Muscle of back (tissue), 11 donors: ENCODE results near the gene WWOX. TPM values are rescaled to one million over a fixed set of nuclear protein-coding genes. Genes with fewer than 3 reads are reported as not detected.

Source experiments
- DNase-seq, 3 donors: peaks; one replicate each; pipeline versions ENCODE4 v3.0.0 to v3.0.0-alpha.2; 2013
- polyA plus RNA-seq, 10 donors: library from polyadenylated mRNA; unstranded; fragments of 120-200 nt; gene quantifications; one replicate each; pipeline ENCODE4 v1.2.1, GENCODE V29; 2013; ENCODE audit not compliant: insufficient read length in 10 of 10

The WWOX gene
- polyA plus RNA-seq, 10 donors: 7.8 to 14.7 (median 12.8) TPM

- peak in 1 of 3 donors; percentile 42 for DNase-seq
These were observed 1024.7 kb downstream of the WWOX start for GRCh38 chr16:79124016-79124756.

DNA sequence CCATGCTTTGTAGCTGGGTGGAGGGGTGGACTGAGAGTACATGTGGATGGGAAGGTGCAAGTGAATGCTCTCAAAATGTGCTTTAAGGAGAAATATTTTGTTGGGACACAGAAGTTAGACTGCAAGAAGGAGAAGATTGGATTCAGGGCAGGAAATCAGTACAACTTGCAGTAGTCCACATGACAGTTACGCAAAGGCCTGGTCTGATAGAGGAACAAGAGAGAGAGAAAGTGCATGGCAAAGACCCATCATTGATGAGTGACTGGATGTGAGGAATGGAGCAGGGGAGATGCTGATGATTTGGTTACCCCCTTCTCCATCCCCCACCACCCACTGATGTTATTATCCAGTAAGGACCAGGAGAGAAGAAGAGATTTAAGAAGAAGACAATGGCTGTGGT lies 1028.3 kb downstream of the WWOX start:
- no peak for DNase-seq

GRCh38 chr16:79128706-79129105 lies 1029.3 kb downstream of the WWOX start:
- no peak for DNase-seq

DNA sequence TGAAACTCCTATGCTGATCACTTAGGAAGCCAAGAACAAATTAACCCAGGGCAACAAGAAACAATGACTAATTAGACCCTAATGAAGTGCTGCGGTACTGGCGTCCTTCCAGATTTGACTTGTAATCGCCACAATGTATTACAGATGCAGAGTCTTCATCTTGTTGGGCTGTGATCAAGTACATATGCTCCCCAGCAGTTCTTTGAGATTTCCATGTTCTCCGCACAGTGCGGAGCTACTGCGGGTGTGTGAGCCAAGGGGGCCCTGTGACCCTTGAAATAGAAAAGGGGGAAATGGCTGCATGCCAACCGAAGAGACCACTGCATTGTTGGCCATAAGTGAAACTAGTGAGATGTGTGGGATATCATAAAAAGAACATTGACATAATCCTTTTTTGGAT lies 1031.2 kb downstream of the WWOX start:
- no peak for DNase-seq

- no peak for DNase-seq
These were observed 1032.0 kb downstream of the WWOX start for GRCh38 chr16:79131321-79132075.

- DNase-seq: peak; percentile 20 to 70 (median 55)
These were observed 1033.2 kb downstream of the WWOX start for GRCh38 chr16:79132701-79133100.

DNA sequence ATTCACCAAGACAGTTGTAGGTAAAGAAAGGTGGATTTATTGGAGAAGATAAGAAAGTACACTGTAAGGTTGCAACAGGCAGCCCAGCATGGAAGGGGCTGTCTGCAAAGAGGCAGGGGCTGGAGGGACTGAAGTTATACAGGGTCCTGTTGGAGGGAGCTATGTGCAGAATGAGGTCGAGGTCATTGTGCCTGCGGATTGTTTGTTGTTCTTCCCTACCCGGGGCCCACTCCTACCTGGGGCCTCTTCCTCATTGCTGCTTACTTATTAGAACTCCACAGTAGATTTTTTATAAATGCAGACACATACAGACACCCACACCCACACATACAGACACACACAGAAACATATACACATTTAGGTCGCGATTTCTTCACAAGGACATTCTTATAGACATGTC lies 1034.8 kb downstream of the WWOX start:
- no peak for DNase-seq

DNA sequence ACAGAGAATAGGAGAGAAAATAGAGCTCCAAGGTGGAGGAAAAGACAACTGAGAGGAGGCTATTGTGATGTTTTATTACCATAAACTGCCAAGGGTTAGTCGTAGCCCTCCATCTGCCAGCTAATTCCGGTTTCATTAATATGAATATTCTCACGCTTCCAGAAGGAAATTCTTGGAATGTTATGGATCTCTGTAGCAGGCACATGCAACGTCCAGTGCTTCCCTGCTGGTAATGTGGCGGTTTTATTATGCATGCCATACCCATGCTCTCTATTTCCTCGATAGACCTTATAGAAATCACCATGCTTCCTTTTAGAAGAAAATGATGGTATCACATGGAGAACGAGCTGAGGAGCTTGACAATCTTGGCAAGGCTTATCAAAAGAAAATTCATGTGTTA lies 1037.5 kb downstream of the WWOX start:
- DNase-seq: no peak

DNA sequence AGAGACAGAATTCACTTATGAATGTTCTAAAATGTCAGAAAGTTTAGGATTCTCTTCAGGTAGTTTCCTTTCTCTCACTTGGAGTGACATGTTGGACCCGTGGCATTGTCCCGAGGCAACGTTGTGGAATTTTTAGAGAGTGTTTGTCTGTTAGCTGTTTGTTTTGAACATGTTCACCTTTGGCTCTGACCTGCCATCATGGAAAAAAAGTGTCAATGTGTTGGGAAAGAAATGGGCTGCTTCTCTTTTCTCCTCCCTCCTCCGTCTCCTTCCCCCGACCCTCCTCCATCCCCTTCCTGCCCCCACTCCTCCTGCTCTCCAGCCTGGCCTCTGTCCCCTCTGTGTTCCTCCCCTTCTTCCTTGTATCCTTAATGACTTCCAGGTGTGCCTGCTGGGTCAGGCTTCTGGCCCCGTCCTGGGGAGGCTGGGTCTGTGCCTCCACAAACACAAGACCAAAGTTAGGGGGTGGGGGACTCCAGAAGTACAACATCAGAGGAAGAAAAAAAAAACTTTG lies 1038.0 kb downstream of the WWOX start:
- DNase-seq: no peak

- no peak for DNase-seq
These were observed 1040.3 kb downstream of the WWOX start for GRCh38 chr16:79139799-79140198.

DNA sequence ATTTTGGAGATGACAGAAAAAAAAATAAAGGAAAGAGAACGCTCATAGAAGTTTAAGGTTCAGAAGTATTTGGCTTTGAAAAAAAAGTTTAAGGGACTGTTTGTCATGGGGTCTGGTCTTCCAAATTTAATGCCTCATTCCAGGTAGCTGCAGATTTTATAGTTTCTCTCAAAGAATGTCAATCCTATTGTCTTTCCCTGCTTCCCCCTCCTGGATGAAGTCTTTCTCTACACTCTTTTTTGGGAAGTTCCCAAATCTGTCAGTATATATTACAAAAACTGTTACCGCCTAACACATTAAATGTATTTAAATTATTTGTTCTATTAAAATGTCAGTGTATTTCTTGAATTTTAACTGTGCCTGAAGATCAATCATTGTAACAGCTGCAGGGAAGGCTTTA lies 1043.6 kb downstream of the WWOX start:
- no peak for DNase-seq

DNA sequence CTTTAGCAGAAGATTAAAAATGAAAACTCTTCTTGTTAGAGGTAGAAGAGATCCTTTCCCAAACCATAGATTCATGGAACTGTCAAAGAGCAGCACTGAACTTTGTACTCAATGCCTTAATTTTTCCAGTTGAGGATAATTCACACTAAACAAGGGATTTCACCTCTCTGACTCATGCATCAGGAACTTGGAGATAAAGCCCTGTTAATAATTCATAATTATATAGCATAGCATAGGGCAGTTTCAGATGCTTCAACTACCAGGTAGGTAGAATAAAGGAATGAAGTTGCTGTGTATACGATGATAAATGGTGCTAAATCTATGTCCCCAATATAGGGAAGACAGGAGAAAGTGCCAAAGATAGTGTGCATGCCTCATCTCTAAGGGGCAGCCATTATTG lies 1050.7 kb downstream of the WWOX start:
- no peak for DNase-seq

GRCh38 chr16:79150632-79151310 lies 1051.3 kb downstream of the WWOX start:
- no peak for DNase-seq

DNA sequence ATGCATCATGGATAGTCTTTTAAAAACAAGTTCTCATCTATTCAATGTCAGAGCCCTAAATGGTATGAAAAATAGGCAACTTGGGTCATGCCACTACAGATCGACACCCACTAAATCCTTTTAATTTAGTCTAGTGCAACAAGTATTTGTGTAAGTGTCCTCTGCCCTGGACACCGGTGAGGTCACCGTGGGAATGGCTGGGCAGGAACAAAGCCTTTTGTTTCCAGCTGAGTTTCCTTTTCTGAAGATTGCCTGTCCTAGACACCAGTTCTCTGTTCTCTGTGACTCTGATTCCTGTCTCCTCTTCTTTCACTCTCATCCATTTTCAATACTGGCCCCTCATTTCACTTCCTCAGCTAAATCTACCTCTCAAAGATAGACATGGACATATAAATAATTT lies 1054.6 kb downstream of the WWOX start:
- DNase-seq: no peak

DNA sequence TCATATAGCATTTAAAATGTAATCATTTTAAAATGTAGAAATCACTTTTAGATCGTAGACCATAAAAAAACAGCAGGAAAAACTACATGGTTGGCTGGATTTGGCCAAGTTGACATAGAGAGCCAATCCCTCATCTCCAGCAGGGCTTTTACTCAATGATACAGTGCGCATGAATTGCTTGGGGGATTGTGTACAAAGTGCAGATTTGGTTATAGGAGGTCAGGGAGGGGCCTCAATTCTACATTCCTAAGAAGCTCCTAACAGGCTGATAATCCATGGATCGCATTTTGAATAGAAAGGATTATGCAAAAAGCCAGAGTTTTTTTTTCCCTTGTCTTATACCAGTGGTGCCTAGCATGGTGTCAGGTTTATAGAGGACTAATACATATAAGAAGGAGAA lies 1056.0 kb downstream of the WWOX start:
- no peak for DNase-seq

GRCh38 chr16:79155904-79156303 lies 1056.5 kb downstream of the WWOX start:
- DNase-seq: no peak

DNA sequence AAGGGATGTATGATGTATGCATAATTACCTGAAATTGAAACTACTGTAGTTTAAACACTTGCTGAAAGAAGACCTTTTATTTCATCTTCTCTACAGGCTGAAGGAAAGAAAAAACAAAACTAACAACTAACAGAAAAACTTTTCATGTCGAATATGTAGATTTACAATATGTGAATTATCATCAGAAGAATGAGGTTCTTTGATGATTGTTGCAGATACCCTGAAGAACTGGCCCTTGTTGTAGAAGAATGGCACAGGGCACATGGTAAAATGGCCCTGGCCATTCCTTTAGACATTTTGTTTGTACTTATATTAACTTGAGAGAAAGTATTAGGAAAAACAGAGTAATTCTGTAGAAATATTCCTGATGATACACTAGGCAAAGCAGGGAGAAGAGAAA lies 1057.3 kb downstream of the WWOX start:
- no peak for DNase-seq

- DNase-seq: no peak
These were observed 1058.9 kb downstream of the WWOX start for GRCh38 chr16:79158337-79158736.

- no peak for DNase-seq
These were observed 1060.0 kb downstream of the WWOX start for GRCh38 chr16:79159261-79160049.

DNA sequence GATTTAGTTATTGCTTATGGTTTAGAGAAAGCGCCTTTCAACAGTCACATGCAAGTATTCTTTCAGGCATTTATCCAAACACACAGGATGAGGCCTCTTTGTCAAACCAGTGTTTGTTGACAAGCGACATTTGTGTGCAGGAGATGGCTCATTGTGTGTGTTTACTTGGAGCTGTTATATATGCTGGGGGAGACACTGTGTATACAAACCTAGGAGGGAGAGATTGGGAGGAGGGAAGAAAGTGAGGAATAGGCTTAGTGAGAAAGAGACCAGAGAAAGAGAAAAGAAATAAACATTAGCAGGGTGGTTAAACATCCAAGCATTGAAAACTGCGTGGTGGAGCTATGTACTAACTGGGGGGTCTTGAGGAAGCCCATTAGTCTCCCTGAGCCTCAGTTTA lies 1063.5 kb downstream of the WWOX start:
- DNase-seq: no peak

DNA sequence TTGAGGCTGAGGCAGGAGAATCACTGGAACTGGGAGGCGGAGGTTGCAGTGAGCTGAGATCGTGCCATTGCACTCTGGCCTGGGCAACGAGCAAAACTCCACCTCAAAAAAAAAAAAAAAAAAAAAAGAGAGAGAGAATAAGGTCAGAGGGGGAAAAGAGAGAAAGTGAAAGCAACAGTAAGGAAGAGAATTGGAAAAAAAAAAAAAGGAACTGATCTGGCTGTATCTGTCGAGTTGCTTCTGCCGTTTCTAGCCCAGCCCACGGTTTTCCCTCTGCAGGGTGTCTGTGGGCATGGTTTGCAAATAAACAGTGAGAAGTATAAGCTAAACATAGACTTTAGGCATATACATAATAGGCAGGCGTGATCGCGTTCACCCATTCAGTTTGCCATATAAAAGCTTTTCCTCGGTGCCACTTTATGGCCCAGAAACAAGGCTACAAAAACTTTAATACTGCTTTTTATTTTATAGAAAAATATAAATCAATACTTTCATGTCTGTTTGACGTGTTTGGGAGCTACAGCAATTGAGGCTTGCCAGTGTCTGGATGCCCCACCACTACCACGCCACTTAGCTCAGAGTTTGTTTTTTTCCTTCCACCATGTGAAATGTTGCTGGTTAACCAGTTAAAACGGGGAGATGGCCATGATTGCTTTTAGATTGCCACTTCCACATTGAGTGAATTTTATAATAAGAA lies 1064.4 kb downstream of the WWOX start:
- DNase-seq: no peak
